Ascending aorta (tissue), 2 donors: ENCODE results near the gene IL10RB. TPM values are rescaled to one million over a fixed set of nuclear protein-coding genes. Genes with fewer than 3 reads are reported as not detected.

Experiments used
- DNase-seq, 2 donors: peaks; one replicate each; pipeline ENCODE4 v3.0.0-alpha.2; 2019; ENCODE audit warnings: low spot score in 2 of 2
- H3K27ac ChIP-seq, 2 donors: fragments of 200-600 bp; sonication (generic); one replicate each; pipeline ENCODE4 v1.5.1; 2016 to 2017; ENCODE audit warnings: mild to moderate bottlenecking in 1 of 2
- H3K27me3 ChIP-seq: fragments of 200-600 bp; sonication (generic); one replicate; pipeline ENCODE4 v1.5.1; 2017
- H3K36me3 ChIP-seq, 2 donors: fragments of 200-600 bp; sonication (generic); one replicate each; pipeline ENCODE4 v1.5.1; 2016
- H3K4me1 ChIP-seq, 2 donors: fragments of 200-600 bp; sonication (generic); one replicate each; pipeline ENCODE4 v1.5.1; 2016 to 2017; ENCODE audit warnings: mild to moderate bottlenecking in 1 of 2
- H3K4me3 ChIP-seq, 2 donors: fragments of 200-600 bp; sonication (generic); one replicate each; pipeline ENCODE4 v1.5.1; 2016 to 2017; ENCODE audit warnings: mild to moderate bottlenecking in 1 of 2
- H3K9me3 ChIP-seq, 2 donors: fragments of 200-600 bp; sonication (generic); one replicate each; pipeline ENCODE4 v1.5.1; 2016
- intact Hi-C: fragments of 100-400 bp; cut with DNase I; formaldehyde crosslinking; loops from one replicate; pipeline ENCODE4 v1.15.1; 2023
- total RNA-seq: library from RNA; depleted of rRNA; stranded (reverse); fragments of >200 nt; gene quantifications from one replicate; pipeline ENCODE4 v1.1.0, GENCODE V29; 2016
- TF ChIP-seq, protein P1 (sequence below), 3 experiments: fragments of 200-600 bp in 2 of 3; fragments of 450-650 bp in 1 of 3; sonication (generic) in 2 of 3; IDR thresholded peaks; one replicate each; pipeline ENCODE4 v1.5.1; 2016 to 2019; ENCODE audit warnings: antibody characterized with exemption in 3 of 3, mild to moderate bottlenecking in 1 of 3, moderate library complexity in 1 of 3

IL10RB gene
- total RNA-seq, 1 donor from 2014 or later, result 39.1 TPM

DNA sequence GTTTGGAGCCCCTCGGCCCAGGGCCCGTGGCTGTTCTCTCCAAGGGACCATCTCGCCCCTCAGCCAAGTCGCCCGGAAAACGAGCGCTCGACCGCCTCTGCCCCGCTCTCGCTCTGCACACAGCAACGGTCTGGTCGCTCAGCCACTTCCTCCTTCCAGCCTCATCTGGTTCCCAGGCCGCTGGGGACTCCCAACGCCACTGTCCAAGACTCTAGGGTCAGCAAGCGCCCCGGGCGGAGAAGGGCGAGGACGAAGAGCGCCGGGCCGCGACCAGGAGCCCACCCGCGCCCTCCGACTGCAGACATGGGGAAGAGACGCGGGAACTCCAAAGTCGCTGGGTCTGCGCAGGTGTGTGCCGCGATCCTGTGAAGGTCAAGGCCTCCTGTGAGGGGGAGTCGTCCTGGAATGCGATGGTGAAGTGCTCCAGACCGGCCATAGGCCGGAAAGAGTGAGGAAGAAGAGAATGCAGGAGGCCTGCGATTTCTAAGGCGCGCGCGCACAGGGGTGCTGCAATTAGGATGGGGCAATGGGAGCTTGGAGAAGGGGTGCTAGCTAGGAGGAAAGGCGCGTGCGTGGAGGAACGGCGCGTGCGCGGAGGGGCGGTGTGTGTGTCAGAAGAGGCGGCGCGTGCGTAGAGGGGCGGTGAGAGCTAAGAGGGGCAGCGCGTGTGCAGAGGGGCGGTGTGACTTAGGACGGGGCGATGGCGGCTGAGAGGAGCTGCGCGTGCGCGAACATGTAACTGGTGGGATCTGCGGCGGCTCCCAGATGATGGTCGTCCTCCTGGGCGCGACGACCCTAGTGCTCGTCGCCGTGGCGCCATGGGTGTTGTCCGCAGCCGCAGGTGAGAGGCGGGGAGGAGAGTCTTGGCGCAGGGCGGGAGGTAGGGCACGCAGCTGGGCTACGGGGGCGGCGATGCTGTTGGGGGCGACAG, 58.4 kb downstream of the IL10RB start, which contains the start of gene IFNAR1:
Gene IFNAR1 (plus strand): TSS at position 680 of the 931 bp plus-strand sequence. CDS start 86 bp downstream, at position 766.
- Histone ChIP-seq H3K4me1 (peaks cover 2 to 22% of the 10 kb centered on the region in 2 donors), H3K4me3 (peak within 1 kb of the TSS; percentile 81 to 98), H3K36me3 (no peaks in the 10 kb centered on the region), H3K9me3 (no peaks in the 10 kb centered on the region), H3K27ac (peak within 1 kb of the TSS; percentile 94 to 98), H3K27me3 (no peaks in the 10 kb centered on the region)
- intact Hi-C loops, result loop anchor here (1.0 to 5.0 kb wide), 7 partner anchors 52 to 712 kb away; partner anchors contain the start of genes CFAP298, IFNGR2 and IL10RB
- DNase-seq, result peak; percentile 95 to 99
- TF ChIP-seq, protein P1, sequence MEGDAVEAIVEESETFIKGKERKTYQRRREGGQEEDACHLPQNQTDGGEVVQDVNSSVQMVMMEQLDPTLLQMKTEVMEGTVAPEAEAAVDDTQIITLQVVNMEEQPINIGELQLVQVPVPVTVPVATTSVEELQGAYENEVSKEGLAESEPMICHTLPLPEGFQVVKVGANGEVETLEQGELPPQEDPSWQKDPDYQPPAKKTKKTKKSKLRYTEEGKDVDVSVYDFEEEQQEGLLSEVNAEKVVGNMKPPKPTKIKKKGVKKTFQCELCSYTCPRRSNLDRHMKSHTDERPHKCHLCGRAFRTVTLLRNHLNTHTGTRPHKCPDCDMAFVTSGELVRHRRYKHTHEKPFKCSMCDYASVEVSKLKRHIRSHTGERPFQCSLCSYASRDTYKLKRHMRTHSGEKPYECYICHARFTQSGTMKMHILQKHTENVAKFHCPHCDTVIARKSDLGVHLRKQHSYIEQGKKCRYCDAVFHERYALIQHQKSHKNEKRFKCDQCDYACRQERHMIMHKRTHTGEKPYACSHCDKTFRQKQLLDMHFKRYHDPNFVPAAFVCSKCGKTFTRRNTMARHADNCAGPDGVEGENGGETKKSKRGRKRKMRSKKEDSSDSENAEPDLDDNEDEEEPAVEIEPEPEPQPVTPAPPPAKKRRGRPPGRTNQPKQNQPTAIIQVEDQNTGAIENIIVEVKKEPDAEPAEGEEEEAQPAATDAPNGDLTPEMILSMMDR (IDR thresholded peaks at IDR 0.05), result no peak

DNA sequence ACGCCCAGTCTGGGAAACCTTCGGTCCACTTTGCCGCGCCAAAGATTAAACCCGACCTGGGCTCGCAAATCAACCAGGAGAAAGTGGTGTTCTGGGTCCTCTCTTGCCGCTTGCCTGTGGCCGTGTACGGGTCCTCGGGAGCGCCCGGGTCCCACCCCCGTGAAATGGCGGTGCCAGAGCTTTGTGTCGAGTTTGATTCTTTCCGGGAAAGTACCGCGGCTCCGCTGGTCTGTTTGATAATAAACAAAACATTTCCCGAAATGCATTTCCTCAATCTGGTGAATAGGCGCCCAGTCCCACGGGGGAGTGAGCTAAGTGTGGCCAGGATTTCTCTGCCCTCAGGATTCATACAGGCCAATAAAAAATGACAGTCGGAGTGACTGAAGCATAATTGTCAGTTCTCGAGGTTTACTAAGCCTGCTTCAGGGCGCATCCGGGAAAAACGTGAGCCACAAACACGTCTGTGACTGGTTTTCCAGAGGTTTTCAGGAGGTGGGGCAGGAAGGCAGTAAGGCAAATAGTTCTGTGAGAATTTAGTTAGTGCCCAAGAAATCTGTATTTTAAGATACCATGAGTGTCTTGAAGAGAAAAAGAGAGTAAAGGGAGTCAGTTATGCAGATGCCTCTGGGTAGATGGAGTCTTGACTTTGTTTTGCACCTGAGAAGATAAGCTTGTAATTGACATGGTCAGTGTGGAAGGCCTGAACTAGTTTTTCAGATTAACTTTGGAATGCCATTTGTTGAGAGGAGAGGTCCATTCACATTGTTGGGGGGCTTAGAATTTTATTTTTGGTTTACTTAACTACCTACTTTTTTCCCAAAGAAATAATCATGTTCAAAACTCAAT, 59.3 kb downstream of the IL10RB start:
- TF ChIP-seq, protein P1 (IDR thresholded peaks at IDR 0.05), result no peak
- Histone ChIP-seq H3K36me3 (no peaks in the 10 kb centered on the region), H3K9me3 (no peaks in the 10 kb centered on the region), H3K27me3 (no peaks in the 10 kb centered on the region), H3K27ac (peak overlapping the region; percentile 94 to 98), H3K4me3 (peak overlapping the region; percentile 81 to 98), H3K4me1 (peaks cover 2 to 22% of the 10 kb centered on the region in 2 donors)
- peak; percentile 30 to 84 for DNase-seq
- intact Hi-C loops, result loop anchor here (2.0 kb wide), 4 partner anchors 51 to 109 kb away; partner anchors contain the start of gene IFNGR2

DNA sequence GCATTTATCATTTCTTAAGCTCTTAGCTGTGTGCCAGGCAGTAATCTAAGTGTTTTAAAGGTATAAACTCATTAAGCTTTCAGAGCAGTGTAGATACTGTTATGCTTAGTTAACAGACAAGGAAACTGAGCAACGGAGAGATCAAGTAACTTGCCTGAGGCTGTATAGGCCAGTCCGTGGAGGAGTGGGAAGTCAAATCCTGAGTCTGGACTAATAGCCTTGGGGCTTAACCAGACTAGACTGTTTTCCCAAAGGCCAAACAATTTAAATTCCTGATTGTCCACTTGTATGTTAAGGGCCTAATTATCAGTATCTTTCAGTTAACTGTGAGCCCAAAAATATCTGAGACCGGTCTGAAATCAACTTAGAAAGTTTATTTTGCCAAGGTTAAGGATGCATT, 61.2 kb downstream of the IL10RB start:
- TF ChIP-seq, protein P1 (IDR thresholded peaks at IDR 0.05), result no peak
- H3K27ac ChIP-seq, result no peak overlapping the region
- H3K4me1 ChIP-seq, result peaks cover 2 to 22% of the 10 kb centered on the region in 2 donors
- no peak for DNase-seq
- H3K36me3 ChIP-seq, result peaks cover 0 to 3% of the 10 kb centered on the region in 2 donors
- H3K9me3 ChIP-seq, result peaks cover 0 to 6% of the 10 kb centered on the region in 2 donors
- intact Hi-C loops, result no loop called here
- no peaks in the 10 kb centered on the region for H3K27me3 ChIP-seq
- H3K4me3 ChIP-seq, result no peak overlapping the region

- H3K27me3 ChIP-seq, result no peaks in the 10 kb centered on the region
- TF ChIP-seq, protein P1 (IDR thresholded peaks at IDR 0.05), result no peak
- intact Hi-C loops, result no loop called here
- H3K4me1 ChIP-seq, result peaks cover 2 to 22% of the 10 kb centered on the region in 2 donors
- H3K4me3 ChIP-seq, result no peak overlapping the region
- H3K36me3 ChIP-seq, result peaks cover 0 to 3% of the 10 kb centered on the region in 2 donors
- no peak for DNase-seq
- no peak overlapping the region for H3K27ac ChIP-seq
- peaks cover 0 to 12% of the 10 kb centered on the region in 2 donors for H3K9me3 ChIP-seq
Observed at GRCh38 chr21:33327792-33328433, 61.7 kb downstream of the IL10RB start.

GRCh38 chr21:33330726-33331125, 64.6 kb downstream of the IL10RB start:
- no peak for DNase-seq
- peaks cover 2 to 21% of the 10 kb centered on the region in 2 donors for H3K4me1 ChIP-seq
- no peaks in the 10 kb centered on the region for H3K27me3 ChIP-seq
- TF ChIP-seq, protein P1 (IDR thresholded peaks at IDR 0.05), result no peak
- peaks cover 0 to 3% of the 10 kb centered on the region in 2 donors for H3K36me3 ChIP-seq
- intact Hi-C loops, result no loop called here
- no peak overlapping the region for H3K4me3 ChIP-seq
- no peak overlapping the region for H3K27ac ChIP-seq
- peaks cover 0 to 16% of the 10 kb centered on the region in 2 donors for H3K9me3 ChIP-seq
